Activated naive CD4-positive, alpha-beta T cell treated with anti-CD3 and anti-CD28 coated beads, Interleukin-2, amount 50 U/mL, for 16 hours (primary cell): Measurements from ENCODE around the gene TSG101.

Experiments used
- DNase-seq: peaks from one replicate; pipeline ENCODE4 v3.0.0-alpha.2; 2020

TSG101 gene, protein sequence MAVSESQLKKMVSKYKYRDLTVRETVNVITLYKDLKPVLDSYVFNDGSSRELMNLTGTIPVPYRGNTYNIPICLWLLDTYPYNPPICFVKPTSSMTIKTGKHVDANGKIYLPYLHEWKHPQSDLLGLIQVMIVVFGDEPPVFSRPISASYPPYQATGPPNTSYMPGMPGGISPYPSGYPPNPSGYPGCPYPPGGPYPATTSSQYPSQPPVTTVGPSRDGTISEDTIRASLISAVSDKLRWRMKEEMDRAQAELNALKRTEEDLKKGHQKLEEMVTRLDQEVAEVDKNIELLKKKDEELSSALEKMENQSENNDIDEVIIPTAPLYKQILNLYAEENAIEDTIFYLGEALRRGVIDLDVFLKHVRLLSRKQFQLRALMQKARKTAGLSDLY

DNA sequence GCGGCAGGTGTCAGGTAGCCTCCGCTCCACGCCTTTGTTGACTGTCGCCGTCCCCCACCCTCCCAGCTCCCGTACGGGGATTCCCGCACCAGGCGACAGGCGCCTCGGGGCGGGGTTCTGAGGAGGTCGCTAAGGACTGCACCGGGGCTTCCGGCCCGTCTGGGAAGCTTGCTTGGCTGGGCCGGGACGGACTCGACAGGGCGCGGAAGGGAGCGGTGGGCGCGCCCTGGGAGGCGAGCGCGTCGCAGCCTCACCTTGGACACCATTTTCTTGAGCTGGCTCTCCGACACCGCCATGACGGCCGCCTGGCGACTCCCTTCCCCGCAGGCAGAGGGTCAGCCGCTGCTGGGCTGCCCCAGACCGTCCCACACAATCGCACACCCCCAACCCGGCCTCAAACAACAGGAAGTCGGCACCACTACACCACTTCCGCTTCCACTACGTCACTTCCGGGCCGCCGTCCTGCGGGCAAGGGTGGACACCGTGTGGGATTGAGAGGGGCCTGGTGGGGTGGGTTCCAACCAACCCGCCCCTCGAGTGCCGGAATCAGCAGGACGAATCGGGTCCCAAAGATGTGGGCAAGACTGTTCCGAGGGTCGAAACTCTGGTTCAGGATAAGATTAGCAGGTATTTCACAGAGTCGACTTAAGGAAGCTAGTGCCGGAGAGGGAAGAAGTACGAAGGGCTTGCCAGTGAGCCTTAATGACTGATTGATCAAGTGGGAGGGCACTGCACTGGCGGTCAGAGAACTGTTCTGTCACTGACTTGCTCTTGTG, at the start of gene TSG101:
TSS of gene TSG101 (minus strand) at position 422 of the 776 bp plus-strand sequence. CDS start at position 296, 126 bp downstream.
- peak; percentile 90 for DNase-seq

DNA sequence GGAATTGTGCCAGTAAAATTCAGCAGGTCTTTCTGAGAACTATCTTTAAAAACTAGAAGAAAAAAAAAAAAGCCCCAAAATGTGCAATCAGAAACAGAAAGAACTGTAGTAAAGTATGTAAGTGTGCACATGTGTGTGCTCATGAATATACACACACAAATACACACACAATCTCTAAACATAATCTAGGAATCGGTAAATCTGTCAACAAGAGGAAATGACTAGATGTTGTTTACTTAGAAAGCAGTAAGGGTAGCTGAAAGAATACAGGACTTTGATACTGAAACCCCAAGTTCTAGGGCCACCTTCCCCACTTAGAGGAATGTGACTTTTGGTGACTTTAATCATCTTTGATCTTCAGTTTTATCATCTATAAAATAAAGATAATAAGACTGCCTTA, 48.6 kb upstream of the TSG101 start:
- no peak for DNase-seq

DNA sequence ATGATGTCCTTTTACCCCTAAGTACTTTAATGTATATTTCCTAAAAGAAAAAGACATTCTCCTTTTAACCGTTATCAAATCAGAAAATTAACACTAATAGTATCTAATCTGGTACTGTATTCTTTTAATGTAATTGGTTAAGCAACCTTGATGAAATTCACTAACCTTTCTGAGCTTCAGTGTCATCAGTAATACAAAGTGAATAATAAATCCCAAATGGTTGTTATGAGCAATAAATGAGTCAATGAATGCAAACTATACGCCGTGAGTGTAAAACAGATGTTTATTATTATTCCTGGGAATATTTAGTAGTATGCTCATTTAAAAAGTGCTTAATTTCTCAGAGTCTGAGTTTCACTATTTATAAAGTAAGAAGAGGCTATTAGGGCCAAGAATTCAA, 40.3 kb upstream of the TSG101 start:
- DNase-seq: no peak

DNA sequence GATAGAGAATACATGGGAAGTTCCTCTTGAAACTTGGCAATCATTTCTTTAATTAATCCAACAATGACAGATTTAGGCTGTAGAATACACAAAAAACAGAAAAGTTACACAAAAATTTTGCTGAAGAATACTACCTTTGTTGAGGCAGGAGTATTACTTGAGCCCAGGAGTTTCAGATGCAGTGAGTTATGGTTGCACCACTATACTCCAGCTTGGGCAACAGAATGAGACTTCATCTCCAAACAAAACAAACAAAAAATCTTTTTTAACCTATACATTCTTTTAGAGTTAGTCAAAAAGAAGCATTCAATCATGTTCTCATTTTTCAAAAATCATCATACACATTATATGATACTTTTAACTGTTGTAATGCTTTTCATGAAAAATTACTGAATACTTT, 39.7 kb upstream of the TSG101 start:
- DNase-seq: no peak

DNA sequence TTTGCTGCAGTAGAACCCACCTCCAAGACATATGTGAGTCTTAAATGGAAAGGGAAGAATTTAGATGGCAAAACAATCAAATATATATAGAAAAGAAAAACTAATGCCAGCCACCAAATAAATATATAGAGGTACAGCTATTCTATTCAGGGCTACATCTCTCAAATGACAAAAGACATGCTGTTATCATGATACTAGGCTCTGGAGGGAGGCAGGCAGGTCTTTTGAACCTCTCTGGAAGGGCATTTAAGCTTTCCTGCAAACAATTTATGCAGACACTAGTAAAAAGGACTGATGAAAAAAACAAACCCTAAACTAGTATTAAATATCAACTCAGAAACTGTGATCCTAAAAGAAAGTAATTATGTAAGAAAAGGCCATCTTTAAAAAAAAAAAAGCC, 37.4 kb upstream of the TSG101 start:
- DNase-seq: no peak

DNA sequence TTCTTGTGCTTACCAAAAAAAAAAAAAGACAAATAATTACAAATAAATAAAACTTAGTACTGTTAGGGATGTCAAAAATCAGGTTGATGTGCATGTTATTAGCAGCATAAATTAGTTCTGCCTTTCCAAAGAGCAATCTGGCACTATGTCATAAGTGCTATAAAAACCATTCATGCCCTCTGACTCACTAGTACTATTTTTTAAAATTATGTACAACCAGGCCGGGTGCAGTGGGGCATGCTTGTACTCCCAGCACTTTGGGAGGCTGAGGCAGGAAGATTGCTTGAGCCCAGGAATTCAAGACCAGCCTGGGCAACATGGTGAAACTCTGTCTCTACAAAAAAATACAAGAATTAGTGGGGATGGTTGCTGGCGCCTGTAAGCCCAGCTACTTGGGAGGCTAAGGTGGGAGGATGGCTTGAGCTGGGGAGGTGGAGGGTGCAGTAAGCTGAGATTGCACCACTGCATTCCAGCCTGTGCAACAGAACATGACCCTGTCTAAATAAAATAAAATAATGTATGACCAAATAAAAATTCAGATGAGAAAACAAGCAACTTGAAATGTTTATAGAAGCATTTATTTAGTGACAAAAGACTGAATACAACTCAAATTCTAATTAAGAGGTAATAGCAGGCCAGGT, 36.5 kb upstream of the TSG101 start:
- no peak for DNase-seq

DNA sequence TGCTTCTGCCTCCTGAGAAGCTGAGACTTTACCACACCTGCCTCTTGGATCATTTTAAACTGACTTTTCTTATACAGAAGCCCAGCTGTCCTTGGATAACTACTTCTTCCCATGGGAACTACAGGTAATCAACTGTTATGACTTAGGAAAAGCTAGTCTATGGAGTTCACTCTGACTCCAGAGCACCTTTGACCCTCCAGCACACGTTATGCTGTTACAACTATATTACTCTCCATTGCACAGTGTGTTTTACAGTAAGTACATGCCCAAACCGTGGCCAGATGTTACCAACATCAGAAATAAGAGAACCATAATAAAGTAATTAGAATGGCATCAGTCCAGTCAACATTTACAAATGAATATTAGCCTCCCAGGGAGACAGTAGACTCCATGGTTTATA, 21.3 kb upstream of the TSG101 start:
- DNase-seq: no peak

DNA sequence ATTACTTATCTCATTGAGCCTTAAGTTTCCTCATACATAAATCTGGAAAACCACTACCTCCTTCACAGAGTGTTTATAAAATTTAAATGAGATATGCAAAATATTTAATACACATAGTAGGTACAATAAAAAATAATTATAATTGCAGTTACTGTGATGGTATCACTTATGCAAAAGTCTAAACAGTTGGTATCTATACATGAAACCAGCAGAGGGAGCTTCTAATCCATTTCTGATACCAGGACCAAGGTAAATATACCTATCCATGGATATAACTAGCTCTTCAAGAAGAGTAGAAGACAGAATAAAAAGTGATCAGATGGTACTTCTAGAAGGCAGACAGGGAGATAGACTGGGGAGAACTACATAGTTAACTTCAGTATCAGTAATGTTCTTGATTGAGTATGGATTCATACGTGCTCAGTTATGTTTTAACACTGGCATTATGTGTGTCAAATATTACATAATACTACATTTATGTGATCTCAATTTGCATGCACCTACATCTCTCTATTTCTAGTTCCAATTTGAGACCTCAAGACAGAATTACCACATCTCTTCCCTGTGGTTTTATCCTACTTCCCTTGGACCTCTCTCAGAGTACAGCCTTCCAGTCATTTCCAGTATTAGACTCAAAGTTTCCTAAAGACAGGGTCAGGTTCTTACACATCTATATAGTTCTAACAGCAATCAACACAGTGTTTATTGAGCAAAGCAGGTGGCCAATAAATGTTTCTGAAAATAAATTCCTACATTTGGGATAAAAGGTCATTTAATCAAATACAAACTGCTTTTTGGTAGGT, 13.7 kb upstream of the TSG101 start:
- DNase-seq: no peak

DNA sequence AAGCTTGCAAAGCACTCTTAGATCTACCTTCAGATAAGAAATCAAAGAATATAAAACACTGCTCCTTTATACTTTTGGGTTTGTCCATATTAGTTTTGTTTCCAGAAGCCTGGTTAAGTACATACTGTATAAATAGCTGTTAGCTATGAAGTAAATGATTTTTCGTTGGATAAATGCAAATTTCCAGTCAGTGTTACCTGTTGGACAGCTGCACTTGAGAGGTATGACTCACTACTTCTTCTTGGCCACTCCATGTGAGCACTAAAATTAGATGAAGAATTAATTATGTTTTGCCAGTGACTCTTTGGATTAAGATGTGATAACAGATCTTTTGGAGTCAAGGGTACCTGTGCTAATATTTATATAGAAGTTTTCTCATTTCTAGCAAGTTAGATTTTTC, 9.5 kb upstream of the TSG101 start:
- no peak for DNase-seq

DNA sequence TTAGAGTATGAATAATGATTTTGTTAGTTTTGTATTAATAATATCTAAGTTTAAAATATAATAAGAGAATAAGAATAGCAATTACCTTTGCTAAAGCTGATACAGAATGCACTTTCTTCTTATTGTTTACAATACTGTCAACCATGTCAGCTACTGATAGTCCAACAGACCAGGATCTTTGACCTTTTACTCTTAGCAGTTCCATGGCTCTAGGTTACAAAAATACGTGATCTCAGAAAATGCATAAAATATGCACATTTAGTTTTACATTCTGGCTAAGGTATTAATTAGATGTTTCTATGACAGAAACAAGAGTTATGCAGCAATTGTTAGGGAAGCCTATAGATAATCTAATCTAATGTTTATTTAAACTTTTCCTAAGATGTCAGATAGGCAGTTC, 7.5 kb upstream of the TSG101 start:
- DNase-seq: no peak

DNA sequence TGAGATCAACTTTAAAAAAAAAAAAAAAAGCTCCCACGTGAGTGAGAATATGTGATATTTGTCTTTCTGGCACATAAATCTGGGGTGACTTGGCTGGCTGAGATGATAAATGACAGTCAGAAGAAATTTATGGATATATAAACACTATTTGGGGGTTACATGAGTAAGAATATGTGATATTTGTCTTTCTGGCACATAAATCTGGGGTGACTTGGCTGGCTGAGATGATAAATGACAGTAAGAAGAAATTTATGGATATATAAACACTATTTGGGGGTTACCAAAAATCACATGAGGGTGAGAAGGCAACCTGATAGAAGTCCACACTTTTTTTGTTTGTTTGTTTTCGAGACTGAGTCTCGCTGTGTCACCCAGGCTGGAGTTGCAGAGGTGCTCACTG, 6.6 kb upstream of the TSG101 start:
- no peak for DNase-seq

DNA sequence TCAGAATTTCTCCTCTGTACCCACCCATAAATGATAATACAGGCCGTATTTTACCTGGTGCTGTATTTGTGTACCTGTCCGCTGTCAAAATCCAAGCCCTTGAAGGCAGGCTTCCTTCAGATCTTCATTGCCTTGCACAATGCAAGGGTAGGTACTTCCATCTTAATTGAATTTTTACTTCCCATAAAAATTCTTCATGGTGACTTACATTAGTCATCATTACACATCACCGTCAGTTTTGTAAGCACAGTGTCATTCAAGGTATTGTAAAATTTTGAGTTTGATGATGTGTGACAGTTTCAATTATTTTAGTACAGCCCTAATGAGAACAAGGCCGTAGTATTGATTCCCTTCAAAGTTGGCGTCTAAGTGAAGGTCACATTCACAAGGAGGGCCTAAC, 770 bp upstream of the TSG101 start:
- DNase-seq: no peak

DNA sequence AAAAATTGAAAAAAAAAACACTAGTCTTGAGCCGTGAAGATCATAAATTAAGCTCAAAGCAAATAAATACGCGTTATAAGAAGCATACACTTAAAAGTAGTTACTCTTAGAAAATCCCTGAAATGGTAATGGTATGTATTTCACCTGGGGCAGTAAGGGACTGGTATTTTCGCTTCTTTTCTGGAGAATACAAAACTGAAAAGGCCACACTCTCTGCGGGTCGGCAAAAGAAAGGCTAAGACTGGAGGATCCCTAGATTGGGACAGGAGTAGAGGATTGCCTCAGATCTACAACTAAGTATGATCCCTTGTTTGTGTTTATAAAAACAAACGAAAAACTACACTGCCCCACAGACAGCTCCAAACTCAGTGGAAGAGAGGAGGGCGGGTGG, 617 bp downstream of the TSG101 start:
- no peak for DNase-seq

DNA sequence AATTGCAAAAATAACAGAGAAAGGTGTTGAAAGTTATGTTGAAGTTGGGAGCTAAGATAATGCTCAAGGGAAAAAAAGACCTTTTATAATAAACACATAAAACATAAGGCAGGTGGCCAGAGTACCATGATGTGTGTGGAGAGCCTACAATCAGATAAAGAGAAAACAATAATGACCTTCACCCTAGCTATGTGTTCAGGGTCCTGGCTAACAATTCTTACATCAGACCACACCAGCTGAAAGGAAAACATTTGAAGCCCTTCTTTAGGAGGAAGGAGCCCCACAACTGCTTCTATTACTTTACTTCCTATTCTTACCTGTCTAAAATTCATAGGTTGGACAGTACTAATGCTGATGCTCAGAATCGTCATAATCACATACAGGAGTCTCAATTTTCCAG, 2.5 kb downstream of the TSG101 start:
- DNase-seq: no peak

DNA sequence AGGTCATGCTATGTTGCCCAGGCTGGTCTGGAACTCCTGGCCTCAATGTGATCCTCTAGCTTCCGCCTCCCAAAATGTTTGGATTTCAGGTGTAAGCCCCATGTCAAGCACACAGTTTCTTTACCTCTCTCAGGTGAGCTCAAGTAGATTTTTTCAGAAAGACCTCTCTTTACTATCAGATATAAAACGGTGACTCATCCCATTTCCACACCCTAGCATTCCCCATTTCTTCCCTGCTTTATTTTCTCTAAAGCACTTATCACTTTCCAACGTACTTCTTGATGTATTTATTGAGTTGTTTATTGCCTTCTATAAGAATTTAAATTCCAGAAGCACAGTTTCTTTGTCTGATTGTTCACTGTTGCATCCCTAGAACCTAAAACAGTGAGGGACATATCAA, 3.7 kb downstream of the TSG101 start:
- DNase-seq: no peak

DNA sequence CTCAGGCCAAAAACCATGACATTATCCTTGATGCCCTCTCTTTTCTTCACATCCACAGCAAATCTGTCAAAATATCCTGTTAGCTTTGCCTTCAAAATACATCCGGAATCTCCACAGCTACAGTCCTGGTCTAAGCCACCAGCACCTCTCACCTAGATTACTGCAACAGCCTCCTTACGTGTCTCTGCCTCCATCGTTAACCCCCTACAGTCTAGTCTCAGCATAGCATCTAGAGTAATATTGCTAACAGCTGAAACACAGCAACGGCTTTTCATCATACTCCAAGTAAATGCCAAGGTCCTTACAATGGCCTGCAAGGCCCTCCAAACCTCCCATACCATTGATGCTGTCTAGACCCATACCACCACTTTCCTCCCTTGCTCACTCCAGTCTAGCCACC, 4.4 kb downstream of the TSG101 start:
- DNase-seq: no peak

DNA sequence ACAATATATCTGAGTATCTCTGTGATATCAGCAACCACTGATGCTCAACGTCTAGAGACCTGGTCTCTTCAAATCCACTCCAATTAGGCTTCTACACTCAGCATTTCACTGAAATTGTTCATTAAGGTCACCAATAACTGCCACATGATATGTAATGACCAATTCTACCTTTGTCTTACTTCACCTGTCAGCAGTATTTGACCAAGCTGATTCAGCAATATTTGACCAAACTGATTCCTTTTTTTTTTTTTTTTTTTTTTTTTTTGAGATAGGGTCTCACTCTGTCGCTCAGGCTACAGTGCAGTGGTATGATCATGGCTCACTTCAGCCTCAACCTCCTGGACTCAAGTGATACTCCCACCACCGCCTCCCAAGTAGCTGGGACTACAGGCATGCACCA, 5.6 kb downstream of the TSG101 start:
- no peak for DNase-seq

DNA sequence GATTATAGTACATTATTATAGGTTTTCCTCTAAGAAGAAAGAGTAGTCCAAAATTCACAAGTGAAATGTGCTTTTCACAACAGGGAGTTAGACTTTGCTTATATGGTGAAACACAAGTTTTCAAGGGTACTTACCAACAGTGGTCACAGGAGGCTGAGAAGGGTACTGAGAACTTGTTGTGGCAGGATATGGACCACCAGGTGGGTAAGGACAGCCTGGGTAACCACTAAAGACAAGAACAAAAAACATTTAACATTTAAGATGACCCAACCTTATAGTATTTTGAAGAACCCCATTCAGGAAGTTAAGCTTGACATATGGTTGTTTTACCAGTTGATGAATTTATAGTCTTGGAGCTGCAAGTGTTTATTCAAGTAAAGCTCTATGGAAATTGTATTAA, 24.4 kb downstream of the TSG101 start:
- DNase-seq: no peak

DNA sequence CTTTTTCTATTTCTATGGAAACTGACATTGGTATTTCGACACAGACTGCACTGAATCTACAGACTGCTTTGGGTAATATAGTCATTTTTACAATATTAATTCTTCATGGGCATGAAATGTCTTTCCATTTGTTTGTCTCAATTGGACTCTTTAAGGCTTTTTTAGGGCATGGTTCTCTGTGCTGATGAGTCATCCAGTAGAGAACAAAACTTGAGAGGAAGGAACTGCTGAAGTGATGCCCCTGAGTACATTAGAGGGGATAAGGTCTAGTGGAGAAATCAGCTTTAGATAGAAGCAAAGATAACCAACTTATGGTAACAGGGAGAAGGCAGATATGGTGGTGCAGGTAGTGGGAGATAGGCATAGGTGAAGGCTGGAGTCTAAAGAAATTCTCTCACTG, 25.1 kb downstream of the TSG101 start:
- no peak for DNase-seq

DNA sequence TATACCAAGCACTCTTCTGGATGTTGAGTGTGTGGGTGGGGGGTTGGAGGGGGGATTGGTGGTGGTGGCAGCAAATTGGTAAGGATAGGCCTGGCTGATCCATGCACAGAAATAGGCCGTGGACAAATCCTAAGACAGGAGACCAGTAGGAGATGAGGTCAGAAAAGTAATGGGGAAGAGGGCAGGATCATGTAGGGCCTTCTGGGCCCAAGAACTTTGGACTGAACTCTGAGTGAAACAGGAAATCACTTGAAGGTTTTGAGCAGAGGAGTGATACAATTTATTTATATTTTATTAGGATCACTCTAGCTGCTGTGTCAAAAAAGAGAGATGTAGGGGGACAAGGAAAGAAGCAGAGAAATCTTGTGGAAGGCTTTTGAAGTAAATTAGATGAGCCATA, 28.7 kb downstream of the TSG101 start:
- no peak for DNase-seq

DNA sequence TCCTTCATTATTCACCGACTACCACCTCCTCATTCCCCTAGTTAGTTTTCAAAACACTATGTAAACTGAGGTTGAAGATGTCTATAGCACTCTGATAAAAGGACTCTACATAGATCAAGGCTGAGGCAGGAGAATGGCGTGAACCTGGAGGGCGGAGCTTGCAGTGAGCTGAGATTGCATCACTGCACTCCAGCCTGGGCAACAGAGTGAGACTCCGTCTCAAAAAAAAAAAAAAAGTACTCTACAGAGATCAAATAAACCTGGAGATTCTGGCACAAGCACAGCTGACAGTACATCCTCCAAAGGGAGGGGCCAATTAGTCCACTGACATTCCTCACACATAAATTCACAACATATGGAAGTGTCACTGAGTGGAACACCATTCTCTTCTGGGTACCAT, 31.0 kb downstream of the TSG101 start:
- DNase-seq: no peak

DNA sequence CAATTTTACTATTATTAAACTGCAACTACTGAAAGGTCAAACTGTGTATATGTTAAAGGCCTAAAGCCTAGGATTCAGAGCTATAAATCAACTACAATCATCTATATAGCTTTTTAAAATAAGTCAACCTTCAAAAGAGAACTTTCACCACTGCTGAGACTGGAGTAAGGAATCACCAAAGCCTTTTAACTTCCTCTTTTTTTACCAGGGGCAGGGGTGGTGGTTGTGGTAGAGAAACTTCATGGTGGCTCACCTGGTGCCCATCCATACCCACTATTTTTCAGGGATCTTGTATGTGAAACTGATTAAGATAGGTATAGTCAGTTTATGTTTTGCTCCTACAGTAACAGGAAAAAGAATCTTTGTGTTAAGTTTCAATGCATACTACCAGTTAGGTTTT, 31.5 kb downstream of the TSG101 start:
- DNase-seq: no peak

DNA sequence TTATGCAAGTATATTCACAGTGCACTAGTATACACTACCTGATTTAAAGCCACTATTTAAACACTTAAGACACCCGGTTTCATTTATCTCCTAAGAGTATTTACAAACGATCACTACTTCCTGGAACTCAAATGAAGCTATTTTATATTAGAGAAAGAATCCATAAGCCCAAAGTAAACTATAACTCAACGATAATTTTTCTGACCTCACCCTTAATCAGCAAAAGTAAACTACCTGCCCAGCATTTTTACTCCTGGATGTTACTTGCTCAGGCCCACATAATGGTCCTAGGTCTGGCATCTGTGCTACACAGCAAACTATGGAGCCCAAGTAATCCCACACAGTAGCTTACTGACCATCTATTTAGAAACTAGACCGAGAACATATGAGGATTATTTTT, 33.4 kb downstream of the TSG101 start:
- DNase-seq: no peak
